Measurements from ENCODE around the gene LDHB.

The LDHB gene

GRCh38 chr12:21657326-21658077 lies at the start of gene LDHB:
TSS of gene LDHB (minus strand) at chr12:21657842. CDS start at chr12:21654671, 3,171 bp downstream.
- peaks cover 43% of the 10 kb centered on the region for H3K36me3 ChIP-seq (ENCODE audit: insufficient read depth, low read length)
- DNase-seq (ENCODE audit: low read depth, low spot score): peak; percentile 87
- peak within 1 kb of the TSS; percentile 95 for H3K9ac ChIP-seq (ENCODE audit: insufficient read length)
- peak within 1 kb of the TSS; percentile 79; the same call in 1 of the 2 replicates for H3K27ac ChIP-seq
- H3K9me3 ChIP-seq (ENCODE audit: low read depth, low read length): no peaks in the 10 kb centered on the region
- TF ChIP-seq EZH2 (IDR thresholded peaks at IDR 0.05): no peak
- peak; percentile 99 for TF ChIP-seq POLR2AphosphoS5 (IDR thresholded peaks at IDR 0.05; ENCODE audit: borderline replicate concordance, low read depth, low read length)
- peak within 1 kb of the TSS; percentile 98 for H3K4me3 ChIP-seq

GRCh38 chr12:21704847-21705246 lies 47.2 kb upstream of the LDHB start:
- H3K4me3 ChIP-seq: no peak overlapping the region
- no peak overlapping the region for H3K27ac ChIP-seq
- H3K9ac ChIP-seq (ENCODE audit: insufficient read length): no peak overlapping the region
- no peaks in the 10 kb centered on the region for H3K36me3 ChIP-seq (ENCODE audit: insufficient read depth, low read length)
- TF ChIP-seq EZH2 (IDR thresholded peaks at IDR 0.05) (no peak), FOXP2 (optimal IDR thresholded peaks at IDR 0.05; ENCODE audit: control extremely low read depth, extremely low read length, insufficient read depth) (no peak), POLR2AphosphoS5 (IDR thresholded peaks at IDR 0.05; ENCODE audit: borderline replicate concordance, low read depth, low read length) (no peak)
- DNase-seq (ENCODE audit: low read depth, low spot score): no peak
- H3K9me3 ChIP-seq (ENCODE audit: low read depth, low read length): no peaks in the 10 kb centered on the region

GRCh38 chr12:21699851-21700250 lies 42.2 kb upstream of the LDHB start:
- no peaks in the 10 kb centered on the region for H3K9me3 ChIP-seq (ENCODE audit: low read depth, low read length)
- no peak overlapping the region for H3K9ac ChIP-seq (ENCODE audit: insufficient read length)
- H3K4me3 ChIP-seq: no peak overlapping the region
- H3K36me3 ChIP-seq (ENCODE audit: insufficient read depth, low read length): no peaks in the 10 kb centered on the region
- DNase-seq (ENCODE audit: low read depth, low spot score): no peak
- no peak for TF ChIP-seq FOXP2 (optimal IDR thresholded peaks at IDR 0.05; ENCODE audit: control extremely low read depth, extremely low read length, insufficient read depth)
- TF ChIP-seq EZH2 (IDR thresholded peaks at IDR 0.05): no peak
- no peak for TF ChIP-seq POLR2AphosphoS5 (IDR thresholded peaks at IDR 0.05; ENCODE audit: borderline replicate concordance, low read depth, low read length)
- H3K27ac ChIP-seq: no peak overlapping the region

GRCh38 chr12:21697904-21698630 lies 40.4 kb upstream of the LDHB start:
- Histone ChIP-seq H3K4me3 (no peak overlapping the region), H3K36me3 (ENCODE audit: insufficient read depth, low read length) (no peaks in the 10 kb centered on the region), H3K9me3 (ENCODE audit: low read depth, low read length) (no peaks in the 10 kb centered on the region), H3K9ac (ENCODE audit: insufficient read length) (no peak overlapping the region), H3K27ac (no peak overlapping the region)
- no peak for TF ChIP-seq EZH2 (IDR thresholded peaks at IDR 0.05)
- TF ChIP-seq FOXP2 (optimal IDR thresholded peaks at IDR 0.05; ENCODE audit: control extremely low read depth, extremely low read length, insufficient read depth): no peak
- TF ChIP-seq POLR2AphosphoS5 (IDR thresholded peaks at IDR 0.05; ENCODE audit: borderline replicate concordance, low read depth, low read length): no peak
- peak; percentile 37 for DNase-seq (ENCODE audit: low read depth, low spot score)

GRCh38 chr12:21696625-21697024 lies 39.0 kb upstream of the LDHB start:
- no peak for DNase-seq (ENCODE audit: low read depth, low spot score)
- TF ChIP-seq FOXP2 (optimal IDR thresholded peaks at IDR 0.05; ENCODE audit: control extremely low read depth, extremely low read length, insufficient read depth) (no peak), EZH2 (IDR thresholded peaks at IDR 0.05) (no peak), POLR2AphosphoS5 (IDR thresholded peaks at IDR 0.05; ENCODE audit: borderline replicate concordance, low read depth, low read length) (no peak)
- H3K36me3 ChIP-seq (ENCODE audit: insufficient read depth, low read length): no peaks in the 10 kb centered on the region
- no peaks in the 10 kb centered on the region for H3K9me3 ChIP-seq (ENCODE audit: low read depth, low read length)
- H3K27ac ChIP-seq: no peak overlapping the region
- no peak overlapping the region for H3K4me3 ChIP-seq
- no peak overlapping the region for H3K9ac ChIP-seq (ENCODE audit: insufficient read length)

- TF ChIP-seq FOXP2 (optimal IDR thresholded peaks at IDR 0.05; ENCODE audit: control extremely low read depth, extremely low read length, insufficient read depth) (no peak), POLR2AphosphoS5 (IDR thresholded peaks at IDR 0.05; ENCODE audit: borderline replicate concordance, low read depth, low read length) (no peak), EZH2 (IDR thresholded peaks at IDR 0.05) (no peak)
- no peak for DNase-seq (ENCODE audit: low read depth, low spot score)
- no peak overlapping the region for H3K27ac ChIP-seq
- no peak overlapping the region for H3K4me3 ChIP-seq
- no peak overlapping the region for H3K9ac ChIP-seq (ENCODE audit: insufficient read length)
- no peaks in the 10 kb centered on the region for H3K36me3 ChIP-seq (ENCODE audit: insufficient read depth, low read length)
- no peaks in the 10 kb centered on the region for H3K9me3 ChIP-seq (ENCODE audit: low read depth, low read length)
Observed at GRCh38 chr12:21695986-21696385, 38.3 kb upstream of the LDHB start.

GRCh38 chr12:21694660-21695059 lies 37.0 kb upstream of the LDHB start:
- H3K36me3 ChIP-seq (ENCODE audit: insufficient read depth, low read length): no peaks in the 10 kb centered on the region

GRCh38 chr12:21691515-21691914 lies 33.9 kb upstream of the LDHB start:
- Histone ChIP-seq H3K9ac (ENCODE audit: insufficient read length) (no peak overlapping the region), H3K36me3 (ENCODE audit: insufficient read depth, low read length) (no peaks in the 10 kb centered on the region), H3K4me3 (no peak overlapping the region), H3K27ac (no peak overlapping the region), H3K9me3 (ENCODE audit: low read depth, low read length) (no peaks in the 10 kb centered on the region)
- no peak for DNase-seq (ENCODE audit: low read depth, low spot score)
- no peak for TF ChIP-seq FOXP2 (optimal IDR thresholded peaks at IDR 0.05; ENCODE audit: control extremely low read depth, extremely low read length, insufficient read depth)
- no peak for TF ChIP-seq EZH2 (IDR thresholded peaks at IDR 0.05)
- no peak for TF ChIP-seq POLR2AphosphoS5 (IDR thresholded peaks at IDR 0.05; ENCODE audit: borderline replicate concordance, low read depth, low read length)

More at GRCh38 chr12:21694660-21695059, 37.0 kb upstream of the LDHB start:
- H3K9me3 ChIP-seq (ENCODE audit: low read depth, low read length): no peaks in the 10 kb centered on the region
- no peak overlapping the region for H3K9ac ChIP-seq (ENCODE audit: insufficient read length)
- no peak overlapping the region for H3K4me3 ChIP-seq
- no peak overlapping the region for H3K27ac ChIP-seq
- TF ChIP-seq FOXP2 (optimal IDR thresholded peaks at IDR 0.05; ENCODE audit: control extremely low read depth, extremely low read length, insufficient read depth): no peak
- TF ChIP-seq EZH2 (IDR thresholded peaks at IDR 0.05): no peak
- DNase-seq (ENCODE audit: low read depth, low spot score): no peak
